Measurements from ENCODE around the gene CDRT4.
A peak's percentile ranks its signal among the peaks of the same experiment; 100 is the strongest.

The CDRT4 gene

DNA sequence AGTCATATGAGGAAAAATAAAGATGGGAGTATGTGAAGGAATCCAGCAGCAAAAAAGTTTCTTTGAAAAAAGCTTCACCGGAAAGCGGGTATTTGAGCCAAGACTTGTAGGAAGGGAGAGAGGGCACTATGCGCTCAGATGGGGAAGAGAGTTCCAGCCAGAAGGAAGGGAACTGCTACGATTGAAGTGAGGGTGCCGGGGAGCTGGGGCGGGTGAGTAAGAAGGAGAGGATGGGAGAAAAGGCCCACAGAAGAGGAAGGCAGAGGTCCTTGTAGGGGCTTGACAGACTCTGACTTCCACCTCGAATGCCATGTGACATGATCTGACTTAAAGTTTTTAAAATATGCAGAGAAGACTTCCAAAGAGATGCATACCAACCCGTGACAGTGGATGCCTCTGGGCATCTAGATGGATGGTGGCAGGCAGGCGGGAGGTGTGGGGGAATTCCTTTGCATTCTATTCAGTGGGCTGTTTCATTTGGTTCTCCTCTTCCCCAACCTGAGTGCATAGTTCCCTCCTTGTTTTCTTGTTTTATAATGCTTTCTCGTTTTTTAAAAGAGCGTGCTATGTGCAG, 44.9 kb downstream of the CDRT4 start:
- H3K4me2 ChIP-seq (ENCODE audit: low read length): no peak overlapping the region
- H3K4me3 ChIP-seq (ENCODE audit: low read length): no peak overlapping the region
- no peak overlapping the region for H4K5ac ChIP-seq (ENCODE audit: low read length)
- H2BK5ac ChIP-seq (ENCODE audit: low read length): no peak overlapping the region
- no peak overlapping the region for H3K23ac ChIP-seq (ENCODE audit: low read length)
- no peak overlapping the region for H3K18ac ChIP-seq (ENCODE audit: low read length)
- H3K4ac ChIP-seq (ENCODE audit: low read depth, low read length): no peak overlapping the region
- H3K4me1 ChIP-seq (ENCODE audit: control insufficient read depth, low read depth, low read length): no peaks in the 10 kb centered on the region
- H3K56ac ChIP-seq (ENCODE audit: low read length): no peak overlapping the region
- no peak overlapping the region for H4K8ac ChIP-seq (ENCODE audit: low read depth, low read length)
- no peak overlapping the region for H2BK120ac ChIP-seq (ENCODE audit: low read depth, low read length)
- no CpG with 5 or more reads among the region's 11 CpGs for WGBS (ENCODE audit: extremely low coverage, insufficient coverage, low lambda C conversion rate)
- H3K79me1 ChIP-seq (ENCODE audit: low read length): no peaks in the 10 kb centered on the region
- no peak overlapping the region for H2AK5ac ChIP-seq (ENCODE audit: low read length)
- H3K79me2 ChIP-seq (ENCODE audit: control insufficient read depth, insufficient read depth, low read length): no peaks in the 10 kb centered on the region
- peak; percentile 71 for DNase-seq
- H3K27ac ChIP-seq (ENCODE audit: low read depth, low read length): peak overlapping the region; percentile 36
- H3K27me3 ChIP-seq (ENCODE audit: insufficient read depth, low read length, poor library complexity): no peaks in the 10 kb centered on the region
- no peak overlapping the region for H3K9ac ChIP-seq (ENCODE audit: low read length)
- H3K36me3 ChIP-seq (ENCODE audit: control insufficient read depth, insufficient read depth, low read length): no peaks in the 10 kb centered on the region
- H2BK15ac ChIP-seq (replicated peaks; ENCODE audit: low read depth): no peak overlapping the region

DNA sequence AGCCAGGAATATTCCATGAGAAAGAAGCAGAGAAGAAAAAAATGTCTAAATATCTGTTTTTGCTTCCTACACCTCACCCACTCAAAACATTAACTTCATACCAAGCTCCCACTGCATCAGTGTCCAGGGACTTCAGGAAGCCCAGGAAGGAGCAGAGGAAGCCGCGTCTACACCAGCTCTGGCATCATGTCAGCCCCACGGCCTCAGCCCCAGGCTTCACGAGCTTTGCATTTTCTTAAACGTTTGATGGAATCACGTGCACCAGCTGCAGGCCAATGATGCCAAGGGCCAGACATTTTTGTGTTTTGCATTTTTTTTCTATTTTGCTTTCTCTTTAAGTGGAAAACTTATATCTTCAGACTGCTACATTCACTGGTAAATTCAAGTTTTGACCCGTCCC, 48.6 kb downstream of the CDRT4 start:
- Histone ChIP-seq H3K18ac (ENCODE audit: low read length) (no peak overlapping the region), H2AK5ac (ENCODE audit: low read length) (no peak overlapping the region), H2BK15ac (replicated peaks; ENCODE audit: low read depth) (no peak overlapping the region), H3K9ac (ENCODE audit: low read length) (no peak overlapping the region), H4K8ac (ENCODE audit: low read depth, low read length) (no peak overlapping the region), H3K79me2 (ENCODE audit: control insufficient read depth, insufficient read depth, low read length) (no peaks in the 10 kb centered on the region), H3K23ac (ENCODE audit: low read length) (no peak overlapping the region), H3K27me3 (ENCODE audit: insufficient read depth, low read length, poor library complexity) (no peaks in the 10 kb centered on the region), H2BK5ac (ENCODE audit: low read length) (no peak overlapping the region), H3K4ac (ENCODE audit: low read depth, low read length) (no peak overlapping the region), H2BK120ac (ENCODE audit: low read depth, low read length) (no peak overlapping the region), H4K5ac (ENCODE audit: low read length) (no peak overlapping the region), H3K56ac (ENCODE audit: low read length) (no peak overlapping the region), H3K36me3 (ENCODE audit: control insufficient read depth, insufficient read depth, low read length) (no peaks in the 10 kb centered on the region), H3K4me2 (ENCODE audit: low read length) (no peak overlapping the region), H3K4me3 (ENCODE audit: low read length) (no peak overlapping the region), H3K79me1 (ENCODE audit: low read length) (no peaks in the 10 kb centered on the region), H3K27ac (ENCODE audit: low read depth, low read length) (no peak overlapping the region), H3K4me1 (ENCODE audit: control insufficient read depth, low read depth, low read length) (no peaks in the 10 kb centered on the region)
- WGBS (ENCODE audit: extremely low coverage, insufficient coverage, low lambda C conversion rate): no CpG with 5 or more reads among the region's 7 CpGs
- no peak for DNase-seq

GRCh38 chr17:15414532-15415306, 52.7 kb downstream of the CDRT4 start:
- H3K4me3 ChIP-seq (ENCODE audit: low read length): no peak overlapping the region
- H4K5ac ChIP-seq (ENCODE audit: low read length): no peak overlapping the region

DNA sequence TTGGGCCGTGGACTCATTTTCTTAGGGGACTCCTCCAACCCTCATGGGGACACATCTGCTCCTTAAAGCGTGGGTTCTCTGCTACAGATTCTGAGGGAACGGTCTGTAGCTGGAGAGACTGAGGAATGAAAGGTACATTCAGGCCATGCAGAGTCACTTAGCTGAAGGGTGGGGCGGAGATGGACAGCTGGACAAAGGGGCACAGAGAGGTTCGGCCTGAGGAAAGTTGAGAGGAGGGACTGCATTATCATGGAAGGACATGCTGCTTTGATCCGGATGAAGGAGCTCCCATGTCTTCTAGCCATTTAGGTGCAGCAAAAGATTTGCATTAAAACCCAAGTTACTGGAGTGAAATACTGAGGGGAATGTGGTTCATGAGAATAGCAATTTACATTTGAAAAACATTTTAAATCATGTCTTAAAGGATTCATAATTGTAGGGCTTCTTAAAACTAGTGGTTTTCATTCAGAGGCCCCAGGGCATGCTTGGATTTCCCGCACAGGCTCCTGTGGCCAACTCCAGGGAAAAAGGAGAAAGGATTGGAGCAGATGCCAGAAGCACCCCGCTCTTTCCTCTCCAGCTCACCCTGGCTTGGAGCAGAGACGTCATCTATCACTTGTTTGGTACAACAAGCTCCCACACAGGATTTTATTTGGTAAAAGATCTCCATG, 54.2 kb downstream of the CDRT4 start:
- Histone ChIP-seq H3K9ac (ENCODE audit: low read length) (no peak overlapping the region), H2BK120ac (ENCODE audit: low read depth, low read length) (no peak overlapping the region), H3K56ac (ENCODE audit: low read length) (no peak overlapping the region), H3K4me3 (ENCODE audit: low read length) (no peak overlapping the region), H2BK5ac (ENCODE audit: low read length) (no peak overlapping the region), H2BK15ac (replicated peaks; ENCODE audit: low read depth) (no peak overlapping the region), H3K36me3 (ENCODE audit: control insufficient read depth, insufficient read depth, low read length) (no peaks in the 10 kb centered on the region), H3K27me3 (ENCODE audit: insufficient read depth, low read length, poor library complexity) (no peaks in the 10 kb centered on the region), H4K5ac (ENCODE audit: low read length) (no peak overlapping the region), H4K8ac (ENCODE audit: low read depth, low read length) (no peak overlapping the region), H3K4me2 (ENCODE audit: low read length) (no peak overlapping the region), H3K27ac (ENCODE audit: low read depth, low read length) (no peak overlapping the region), H3K4me1 (ENCODE audit: control insufficient read depth, low read depth, low read length) (no peaks in the 10 kb centered on the region), H3K18ac (ENCODE audit: low read length) (no peak overlapping the region), H3K4ac (ENCODE audit: low read depth, low read length) (no peak overlapping the region), H3K79me2 (ENCODE audit: control insufficient read depth, insufficient read depth, low read length) (no peaks in the 10 kb centered on the region), H2AK5ac (ENCODE audit: low read length) (no peak overlapping the region), H3K23ac (ENCODE audit: low read length) (no peak overlapping the region), H3K79me1 (ENCODE audit: low read length) (no peaks in the 10 kb centered on the region)
- no peak for DNase-seq
- WGBS (ENCODE audit: extremely low coverage, insufficient coverage, low lambda C conversion rate): no CpG with 5 or more reads among the region's 9 CpGs

More at GRCh38 chr17:15414532-15415306, 52.7 kb downstream of the CDRT4 start:
- H3K27me3 ChIP-seq (ENCODE audit: insufficient read depth, low read length, poor library complexity): no peaks in the 10 kb centered on the region
- no peaks in the 10 kb centered on the region for H3K79me2 ChIP-seq (ENCODE audit: control insufficient read depth, insufficient read depth, low read length)
- no peak overlapping the region for H2BK120ac ChIP-seq (ENCODE audit: low read depth, low read length)
- H3K4me2 ChIP-seq (ENCODE audit: low read length): no peak overlapping the region
- H3K18ac ChIP-seq (ENCODE audit: low read length): no peak overlapping the region
- H3K23ac ChIP-seq (ENCODE audit: low read length): no peak overlapping the region
- H2BK15ac ChIP-seq (replicated peaks; ENCODE audit: low read depth): no peak overlapping the region
- no peak overlapping the region for H2AK5ac ChIP-seq (ENCODE audit: low read length)
- no peaks in the 10 kb centered on the region for H3K36me3 ChIP-seq (ENCODE audit: control insufficient read depth, insufficient read depth, low read length)
- H3K4ac ChIP-seq (ENCODE audit: low read depth, low read length): no peak overlapping the region
- H3K56ac ChIP-seq (ENCODE audit: low read length): no peak overlapping the region
- no CpG with 5 or more reads among the region's 14 CpGs for WGBS (ENCODE audit: extremely low coverage, insufficient coverage, low lambda C conversion rate)
- no peak overlapping the region for H3K27ac ChIP-seq (ENCODE audit: low read depth, low read length)
- no peak overlapping the region for H3K9ac ChIP-seq (ENCODE audit: low read length)
- no peaks in the 10 kb centered on the region for H3K79me1 ChIP-seq (ENCODE audit: low read length)
- H2BK5ac ChIP-seq (ENCODE audit: low read length): no peak overlapping the region
- no peak for DNase-seq
- no peaks in the 10 kb centered on the region for H3K4me1 ChIP-seq (ENCODE audit: control insufficient read depth, low read depth, low read length)
- H4K8ac ChIP-seq (ENCODE audit: low read depth, low read length): no peak overlapping the region

GRCh38 chr17:15412606-15413005, 54.8 kb downstream of the CDRT4 start:
- Histone ChIP-seq H3K18ac (ENCODE audit: low read length) (no peak overlapping the region), H3K4me3 (ENCODE audit: low read length) (no peak overlapping the region), H3K4me1 (ENCODE audit: control insufficient read depth, low read depth, low read length) (no peaks in the 10 kb centered on the region), H3K79me2 (ENCODE audit: control insufficient read depth, insufficient read depth, low read length) (no peaks in the 10 kb centered on the region), H3K27me3 (ENCODE audit: insufficient read depth, low read length, poor library complexity) (no peaks in the 10 kb centered on the region), H3K4ac (ENCODE audit: low read depth, low read length) (no peak overlapping the region), H2AK5ac (ENCODE audit: low read length) (no peak overlapping the region), H3K56ac (ENCODE audit: low read length) (no peak overlapping the region), H3K23ac (ENCODE audit: low read length) (no peak overlapping the region), H3K36me3 (ENCODE audit: control insufficient read depth, insufficient read depth, low read length) (no peaks in the 10 kb centered on the region), H4K8ac (ENCODE audit: low read depth, low read length) (no peak overlapping the region), H4K5ac (ENCODE audit: low read length) (no peak overlapping the region), H3K9ac (ENCODE audit: low read length) (no peak overlapping the region), H2BK15ac (replicated peaks; ENCODE audit: low read depth) (no peak overlapping the region), H3K79me1 (ENCODE audit: low read length) (no peaks in the 10 kb centered on the region), H3K4me2 (ENCODE audit: low read length) (no peak overlapping the region), H2BK120ac (ENCODE audit: low read depth, low read length) (no peak overlapping the region), H2BK5ac (ENCODE audit: low read length) (no peak overlapping the region), H3K27ac (ENCODE audit: low read depth, low read length) (no peak overlapping the region)
- no peak for DNase-seq
- WGBS (ENCODE audit: extremely low coverage, insufficient coverage, low lambda C conversion rate): no CpG with 5 or more reads among the region's 7 CpGs
